GM18907 (cell line): ENCODE results near the gene BSDC1.
"Not testable (repeated sequence)": the region's sequence is repeated elsewhere in the genome, so short reads cannot be mapped to it uniquely, and the experiment has no call there.

Experiments used
- ATAC-seq: cut with Tn5 transposase; IDR thresholded peaks from one replicate; pipeline ENCODE4 v1.9.1; 2021; ENCODE audit warnings: mild to moderate bottlenecking, moderate library complexity; ENCODE audit not compliant: unreplicated experiment

The BSDC1 gene

GRCh38 chr1:32396524-32396923, 2.3 kb upstream of the BSDC1 start:
- ATAC-seq: not testable (repeated sequence)

- ATAC-seq: peak; percentile 5
Measured at GRCh38 chr1:32394890-32395432, 720 bp upstream of the BSDC1 start.

GRCh38 chr1:32393832-32394140, 455 bp downstream of the BSDC1 start:
- peak; percentile 29 for ATAC-seq

GRCh38 chr1:32393136-32393535, 1.1 kb downstream of the BSDC1 start:
- ATAC-seq: no peak

GRCh38 chr1:32392325-32392724, 1.9 kb downstream of the BSDC1 start:
- ATAC-seq: no peak

- ATAC-seq: no peak
Measured at GRCh38 chr1:32390904-32391870, 3.1 kb downstream of the BSDC1 start.

- ATAC-seq: no peak
Measured at GRCh38 chr1:32388641-32389040, 5.6 kb downstream of the BSDC1 start.

- no peak for ATAC-seq
Measured at GRCh38 chr1:32386676-32387392, 7.4 kb downstream of the BSDC1 start.

- no peak for ATAC-seq
Measured at GRCh38 chr1:32380057-32380456, 14.2 kb downstream of the BSDC1 start.

GRCh38 chr1:32377541-32378220, 16.6 kb downstream of the BSDC1 start:
- no peak for ATAC-seq

GRCh38 chr1:32376199-32376598, 18.0 kb downstream of the BSDC1 start:
- ATAC-seq: no peak

- no peak for ATAC-seq
Measured at GRCh38 chr1:32373996-32374592, 20.1 kb downstream of the BSDC1 start.

- ATAC-seq: no peak
Measured at GRCh38 chr1:32372149-32372756, 22.0 kb downstream of the BSDC1 start.

- no peak for ATAC-seq
Measured at GRCh38 chr1:32367912-32368635, 26.2 kb downstream of the BSDC1 start.

- ATAC-seq: no peak
Measured at GRCh38 chr1:32365445-32365844, 28.8 kb downstream of the BSDC1 start.

GRCh38 chr1:32364836-32365235, 29.4 kb downstream of the BSDC1 start:
- no peak for ATAC-seq

GRCh38 chr1:32363713-32364112, 30.5 kb downstream of the BSDC1 start:
- ATAC-seq: no peak

- ATAC-seq: no peak
Measured at GRCh38 chr1:32362474-32363313, 31.5 kb downstream of the BSDC1 start, which contains the start of the genes FAM229A and TSSK3. TSS of gene FAM229A (minus strand) at chr1:32362485. CDS start at chr1:32362091, 394 bp downstream. TSS of gene TSSK3 (plus strand) at chr1:32362539. CDS start at chr1:32362702, 163 bp downstream.
